ENCODE data around the gene LPAR2.

LPAR2 gene

DNA sequence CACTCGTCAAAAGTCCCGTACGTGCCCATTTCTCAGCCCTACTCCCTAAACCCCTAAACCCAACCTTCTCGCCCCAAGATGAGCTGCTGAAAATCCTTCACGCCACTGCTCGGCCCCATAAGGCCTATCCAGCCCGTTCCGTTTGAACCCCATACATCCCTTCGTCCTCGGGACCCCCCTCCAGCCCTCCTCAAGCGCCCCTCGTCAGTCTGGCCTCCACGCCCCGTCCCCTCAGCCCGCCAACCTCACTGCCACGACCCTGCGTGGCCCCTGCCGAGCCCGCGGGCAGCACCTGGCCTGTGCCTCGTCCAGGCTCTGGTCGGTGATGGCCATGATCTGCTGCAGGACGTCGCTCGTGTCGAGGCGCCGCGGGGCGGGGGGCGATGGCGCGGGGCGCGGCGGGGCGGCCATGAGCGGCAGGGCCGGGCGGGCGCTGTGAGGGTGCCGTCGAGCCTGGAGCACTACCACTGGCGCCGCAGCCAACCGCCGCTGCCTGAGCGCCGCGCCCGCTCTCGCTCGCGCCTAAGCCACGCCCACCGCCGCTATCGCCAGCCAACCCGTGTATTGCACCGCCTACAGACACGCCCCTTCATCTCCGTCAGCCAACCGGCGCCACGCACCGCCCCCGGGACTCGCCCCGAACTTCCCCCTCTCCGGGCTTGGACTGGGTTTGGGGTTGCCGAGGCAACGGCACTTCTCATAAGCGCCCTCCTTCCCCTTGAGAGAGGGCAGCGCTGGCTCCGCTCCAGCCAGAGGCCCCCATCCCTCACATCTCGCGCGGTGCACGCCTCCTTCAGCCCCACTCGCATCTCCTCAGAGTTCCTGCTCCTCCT is 9.6 kb downstream of the LPAR2 start, which contains the start of gene PBX4:
Gene PBX4, minus strand, starts transcription at position 469 of the 833 bp plus-strand sequence. Its CDS starts 58 bp downstream, at position 411.
- TF ChIP-seq TAF1 (IDR thresholded peaks at IDR 0.05; ENCODE audit: borderline replicate concordance, insufficient read depth, low read length) (no peak), FOXP2 (optimal IDR thresholded peaks at IDR 0.05; ENCODE audit: borderline replicate concordance, extremely low read depth, extremely low read length, insufficient read depth) (no peak), POLR2AphosphoS5 (IDR thresholded peaks at IDR 0.05; ENCODE audit: low read depth, low read length) (no peak), SIN3A (IDR thresholded peaks at IDR 0.05; ENCODE audit: borderline replicate concordance, insufficient read depth, low read length) (no peak)
- TF ChIP-seq, protein P1, sequence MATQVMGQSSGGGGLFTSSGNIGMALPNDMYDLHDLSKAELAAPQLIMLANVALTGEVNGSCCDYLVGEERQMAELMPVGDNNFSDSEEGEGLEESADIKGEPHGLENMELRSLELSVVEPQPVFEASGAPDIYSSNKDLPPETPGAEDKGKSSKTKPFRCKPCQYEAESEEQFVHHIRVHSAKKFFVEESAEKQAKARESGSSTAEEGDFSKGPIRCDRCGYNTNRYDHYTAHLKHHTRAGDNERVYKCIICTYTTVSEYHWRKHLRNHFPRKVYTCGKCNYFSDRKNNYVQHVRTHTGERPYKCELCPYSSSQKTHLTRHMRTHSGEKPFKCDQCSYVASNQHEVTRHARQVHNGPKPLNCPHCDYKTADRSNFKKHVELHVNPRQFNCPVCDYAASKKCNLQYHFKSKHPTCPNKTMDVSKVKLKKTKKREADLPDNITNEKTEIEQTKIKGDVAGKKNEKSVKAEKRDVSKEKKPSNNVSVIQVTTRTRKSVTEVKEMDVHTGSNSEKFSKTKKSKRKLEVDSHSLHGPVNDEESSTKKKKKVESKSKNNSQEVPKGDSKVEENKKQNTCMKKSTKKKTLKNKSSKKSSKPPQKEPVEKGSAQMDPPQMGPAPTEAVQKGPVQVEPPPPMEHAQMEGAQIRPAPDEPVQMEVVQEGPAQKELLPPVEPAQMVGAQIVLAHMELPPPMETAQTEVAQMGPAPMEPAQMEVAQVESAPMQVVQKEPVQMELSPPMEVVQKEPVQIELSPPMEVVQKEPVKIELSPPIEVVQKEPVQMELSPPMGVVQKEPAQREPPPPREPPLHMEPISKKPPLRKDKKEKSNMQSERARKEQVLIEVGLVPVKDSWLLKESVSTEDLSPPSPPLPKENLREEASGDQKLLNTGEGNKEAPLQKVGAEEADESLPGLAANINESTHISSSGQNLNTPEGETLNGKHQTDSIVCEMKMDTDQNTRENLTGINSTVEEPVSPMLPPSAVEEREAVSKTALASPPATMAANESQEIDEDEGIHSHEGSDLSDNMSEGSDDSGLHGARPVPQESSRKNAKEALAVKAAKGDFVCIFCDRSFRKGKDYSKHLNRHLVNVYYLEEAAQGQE (IDR thresholded peaks at IDR 0.05; ENCODE audit: insufficient read depth in 1 of 2, low read depth in 2 of 2, low read length in 2 of 2) = no peak

DNA sequence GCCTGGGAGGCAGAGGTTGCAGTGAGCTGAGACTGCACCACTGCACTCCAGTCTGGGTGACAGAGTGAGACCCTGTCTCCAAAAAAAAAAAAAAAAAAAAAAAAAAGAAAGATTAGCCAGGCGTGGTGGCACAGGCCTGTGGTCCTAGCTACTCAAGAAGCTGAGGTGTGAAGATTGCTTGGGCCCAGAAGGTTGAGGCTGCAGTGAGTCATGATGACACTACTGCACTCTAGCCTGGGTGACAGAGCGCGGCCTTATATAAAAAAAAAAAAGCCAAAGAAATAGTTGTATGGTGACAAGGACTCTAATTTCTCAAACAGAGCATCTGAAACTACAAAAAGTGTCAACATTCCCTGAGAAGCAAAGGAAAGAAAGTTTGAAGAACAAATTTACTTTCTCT is 12.9 kb downstream of the LPAR2 start:
- no peak for TF ChIP-seq TAF1 (IDR thresholded peaks at IDR 0.05; ENCODE audit: borderline replicate concordance, insufficient read depth, low read length)
- TF ChIP-seq, protein P1 (IDR thresholded peaks at IDR 0.05; ENCODE audit: insufficient read depth in 1 of 2, low read depth in 2 of 2, low read length in 2 of 2) = no peak
- no peak for TF ChIP-seq FOXP2 (optimal IDR thresholded peaks at IDR 0.05; ENCODE audit: borderline replicate concordance, extremely low read depth, extremely low read length, insufficient read depth)
- TF ChIP-seq SIN3A (IDR thresholded peaks at IDR 0.05; ENCODE audit: borderline replicate concordance, insufficient read depth, low read length) = no peak
- no peak for TF ChIP-seq POLR2AphosphoS5 (IDR thresholded peaks at IDR 0.05; ENCODE audit: low read depth, low read length)

DNA sequence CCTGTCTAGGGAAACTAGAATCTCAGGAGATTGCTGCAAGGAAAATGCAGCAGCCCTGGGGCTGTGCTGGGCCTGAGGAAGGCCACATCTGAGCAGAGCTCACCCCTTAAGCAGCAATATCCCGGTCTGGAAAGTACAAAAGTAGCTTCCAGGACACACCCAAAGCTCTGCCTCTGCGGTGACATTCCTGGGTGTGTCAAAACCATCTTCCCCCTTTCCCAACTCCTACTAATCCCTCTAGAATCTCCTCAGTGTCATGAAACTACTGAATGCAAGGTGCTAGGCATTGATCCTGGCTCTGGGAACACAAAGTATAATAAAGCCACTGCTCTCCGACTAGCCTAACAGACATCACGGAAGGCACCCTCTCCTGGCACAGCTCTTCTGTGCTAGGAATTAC is 14.5 kb downstream of the LPAR2 start:
- TF ChIP-seq, protein P1 (IDR thresholded peaks at IDR 0.05; ENCODE audit: insufficient read depth in 1 of 2, low read depth in 2 of 2, low read length in 2 of 2) = no peak

DNA sequence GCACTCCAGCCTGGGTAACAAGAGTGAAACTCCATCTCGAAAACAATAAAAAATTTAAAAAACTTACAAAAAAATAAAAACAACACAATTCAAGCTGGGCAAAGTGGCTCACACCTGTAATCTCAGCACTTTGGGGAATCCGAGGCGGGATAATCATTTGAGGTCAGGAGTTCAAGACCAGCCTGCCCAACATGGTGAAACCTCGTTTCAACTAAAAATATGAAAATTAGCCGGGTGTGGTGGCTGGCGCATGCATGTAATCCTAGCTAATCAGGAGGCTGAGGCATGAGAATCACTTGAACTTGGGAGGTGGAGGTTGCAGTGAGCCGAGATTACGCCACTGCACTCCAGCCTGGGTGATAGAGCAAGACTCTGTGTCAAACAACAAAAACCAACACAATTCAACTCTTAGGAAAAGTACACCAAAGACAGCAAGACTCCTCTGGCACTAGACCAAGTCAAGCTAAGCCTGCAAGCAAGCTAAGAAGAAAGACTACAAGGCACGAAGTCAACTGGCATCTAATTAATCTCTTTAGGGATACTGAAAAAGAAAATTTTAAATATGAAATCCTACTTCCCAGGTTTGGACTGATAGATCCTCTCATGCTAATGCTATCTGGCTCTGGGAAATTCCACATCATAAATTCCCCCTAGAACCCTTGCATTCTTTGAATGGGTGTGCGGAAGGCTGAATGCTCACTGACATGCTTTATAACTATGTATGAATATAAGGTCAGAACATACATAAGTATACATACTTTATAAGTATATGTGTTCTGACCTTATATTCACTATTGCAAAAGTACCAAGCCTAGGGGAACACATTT is 17.4 kb downstream of the LPAR2 start:
- TF ChIP-seq SIN3A (IDR thresholded peaks at IDR 0.05; ENCODE audit: borderline replicate concordance, insufficient read depth, low read length) (no peak), POLR2AphosphoS5 (IDR thresholded peaks at IDR 0.05; ENCODE audit: low read depth, low read length) (no peak), TAF1 (IDR thresholded peaks at IDR 0.05; ENCODE audit: borderline replicate concordance, insufficient read depth, low read length) (no peak), FOXP2 (optimal IDR thresholded peaks at IDR 0.05; ENCODE audit: borderline replicate concordance, extremely low read depth, extremely low read length, insufficient read depth) (no peak)
- TF ChIP-seq, protein P1 (IDR thresholded peaks at IDR 0.05; ENCODE audit: insufficient read depth in 1 of 2, low read depth in 2 of 2, low read length in 2 of 2) = no peak
